HepG2 (cell line): ENCODE data around the gene ZNF575. TPM values are rescaled to one million over a fixed set of nuclear protein-coding genes. Genes with fewer than 3 reads are reported as not detected.

Source experiments
- ATAD3A ChIP-seq: sonication (generic); formaldehyde crosslinking; IDR thresholded peaks from 2 replicates; pipeline ENCODE4 v1.4.0; 2020; ENCODE audit warnings: missing genetic modification reagents
- DNMT3B ChIP-seq: conservative IDR thresholded peaks from 2 replicates; pipeline ENCODE4 v1.6.1; 2016; ENCODE audit warnings: missing biosample characterization, control low read depth
- HMG20B ChIP-seq: conservative IDR thresholded peaks from 2 replicates; pipeline ENCODE4 v1.6.1; 2016; ENCODE audit warnings: missing genetic modification reagents, missing compliant biosample characterization
- NR2F6 ChIP-seq, 2 experiments: IDR thresholded peaks; 2 replicates each; pipeline ENCODE4 v1.6.1; 2016; ENCODE audit warnings: antibody characterized with exemption in 1 of 2, mild to moderate bottlenecking in 1 of 2
- NRL ChIP-seq: sonication (generic); formaldehyde crosslinking; IDR thresholded peaks from 2 replicates; pipeline ENCODE4 v1.5.0; 2020; ENCODE audit warnings: missing genetic modification reagents, mild to moderate bottlenecking, moderate library complexity, borderline replicate concordance
- POGZ ChIP-seq: sonication (generic); formaldehyde crosslinking; IDR thresholded peaks from 2 replicates; pipeline ENCODE4 v1.4.0; 2020; ENCODE audit warnings: mild to moderate bottlenecking, missing genetic modification reagents
- RARA ChIP-seq: IDR thresholded peaks from 2 replicates; pipeline ENCODE4 v1.6.1; 2016; ENCODE audit warnings: missing genetic modification reagents, missing compliant biosample characterization
- RXRB ChIP-seq: IDR thresholded peaks from 2 replicates; pipeline ENCODE4 v1.6.1; 2016; ENCODE audit warnings: borderline replicate concordance, missing genetic modification reagents, missing compliant biosample characterization
- SAFB2 ChIP-seq: sonication (generic); formaldehyde crosslinking; IDR thresholded peaks from 2 replicates; pipeline ENCODE4 v1.5.1; 2020; ENCODE audit warnings: missing genetic modification reagents, low read depth, mild to moderate bottlenecking, borderline replicate concordance
- SMARCC2 ChIP-seq: fragments of 450-650 bp; IDR thresholded peaks from 2 replicates; pipeline ENCODE4 v1.6.1; 2017; ENCODE audit warnings: antibody characterized with exemption, mild to moderate bottlenecking
- SMYD3 ChIP-seq: sonication (generic); formaldehyde crosslinking; IDR thresholded peaks from 2 replicates; pipeline ENCODE4 v1.8.1; 2023; ENCODE audit warnings: mild to moderate bottlenecking, missing genetic modification reagents
- TCF12 ChIP-seq, 2 experiments: fragments of 450-650 bp in 1 of 2; sonication (generic) in 1 of 2; formaldehyde crosslinking in 1 of 2; IDR thresholded peaks; 2 replicates each; pipeline versions ENCODE4 v1.6.1 to v1.8.0; 2017 to 2022; ENCODE audit warnings: antibody characterized with exemption in 1 of 2, mild to moderate bottlenecking in 1 of 2, missing genetic modification reagents in 1 of 2, moderate library complexity in 1 of 2
- ZFP41 ChIP-seq: sonication (generic); formaldehyde crosslinking; IDR thresholded peaks from 2 replicates; pipeline ENCODE4 v1.4.0; 2020; ENCODE audit warnings: mild to moderate bottlenecking, missing genetic modification reagents, borderline replicate concordance
- ZKSCAN5 ChIP-seq: sonication (generic); formaldehyde crosslinking; IDR thresholded peaks from 2 replicates; pipeline ENCODE4 v1.5.1; 2020; ENCODE audit warnings: mild to moderate bottlenecking, missing genetic modification reagents
- ZNF431 ChIP-seq: sonication (generic); formaldehyde crosslinking; IDR thresholded peaks from 2 replicates; pipeline ENCODE4 v1.9.0; 2022; ENCODE audit warnings: missing genetic modification reagents, low read depth, mild to moderate bottlenecking, borderline replicate concordance
- ZNF670 ChIP-seq: sonication (generic); formaldehyde crosslinking; IDR thresholded peaks from 2 replicates; pipeline ENCODE4 v1.8.0; 2022; ENCODE audit warnings: mild to moderate bottlenecking, missing genetic modification reagents, borderline replicate concordance
- ZNF790 ChIP-seq: sonication (generic); formaldehyde crosslinking; IDR thresholded peaks from 2 replicates; pipeline ENCODE4 v1.8.0; 2022; ENCODE audit warnings: missing genetic modification reagents, mild to moderate bottlenecking, borderline replicate concordance
- polyA plus RNA-seq, 8 experiments: library from polyadenylated mRNA; depleted of rRNA in 3 of 8; stranded (reverse) in 7 of 8; unstranded in 1 of 8; fragments of >200 nt; fragmentation: Illumina TruSeq in 4 of 8; extraction: Trizol in 4 of 8; gene quantifications; 2 replicates each; pipeline versions ENCODE4 v1.2.1 to v1.2.3, GENCODE V29; 2011 to 2016; ENCODE audit warnings: low read depth in 4 of 8, missing spikeins in 1 of 8, mixed read lengths in 1 of 8; ENCODE audit not compliant: insufficient read depth in 1 of 8
- total RNA-seq, 5 experiments: library from RNA; depleted of rRNA; stranded (reverse); fragments of >200 nt; fragmentation: Illumina TruSeq; extraction: Trizol; gene quantifications; 2 replicates each; pipeline ENCODE4 v1.2.3, GENCODE V29; 2016; ENCODE audit warnings: low read depth in 1 of 5
- TF ChIP-seq, protein P1 (sequence below): sonication (generic); formaldehyde crosslinking; IDR thresholded peaks from 2 replicates; pipeline ENCODE4 v1.5.1; 2020; ENCODE audit warnings: missing genetic modification reagents, mild to moderate bottlenecking, borderline replicate concordance
- TF ChIP-seq, protein P2 (sequence below): sonication (generic); formaldehyde crosslinking; IDR thresholded peaks from 2 replicates; pipeline ENCODE4 v1.4.0; 2020; ENCODE audit warnings: mild to moderate bottlenecking, missing genetic modification reagents
- TF ChIP-seq, protein P3 (sequence below): sonication (generic); formaldehyde crosslinking; conservative IDR thresholded peaks from 2 replicates; pipeline ENCODE4 v1.8.0; 2022; ENCODE audit warnings: missing genetic modification reagents
- TF ChIP-seq, protein P4 (sequence below): sonication (generic); formaldehyde crosslinking; IDR thresholded peaks from 2 replicates; pipeline ENCODE4 v1.4.0; 2020; ENCODE audit warnings: missing genetic modification reagents
- TF ChIP-seq, protein P5 (sequence below): sonication (generic); formaldehyde crosslinking; IDR thresholded peaks from 2 replicates; pipeline ENCODE4 v1.5.0; 2020; ENCODE audit warnings: mild to moderate bottlenecking, missing genetic modification reagents, moderate library complexity

The ZNF575 gene
- total and polyA plus RNA-seq, 2 of the 13 experiments (the other 11 are each of a cell fraction or from before 2014, with no cell fraction given), result 0.17 to 0.27 TPM

DNA sequence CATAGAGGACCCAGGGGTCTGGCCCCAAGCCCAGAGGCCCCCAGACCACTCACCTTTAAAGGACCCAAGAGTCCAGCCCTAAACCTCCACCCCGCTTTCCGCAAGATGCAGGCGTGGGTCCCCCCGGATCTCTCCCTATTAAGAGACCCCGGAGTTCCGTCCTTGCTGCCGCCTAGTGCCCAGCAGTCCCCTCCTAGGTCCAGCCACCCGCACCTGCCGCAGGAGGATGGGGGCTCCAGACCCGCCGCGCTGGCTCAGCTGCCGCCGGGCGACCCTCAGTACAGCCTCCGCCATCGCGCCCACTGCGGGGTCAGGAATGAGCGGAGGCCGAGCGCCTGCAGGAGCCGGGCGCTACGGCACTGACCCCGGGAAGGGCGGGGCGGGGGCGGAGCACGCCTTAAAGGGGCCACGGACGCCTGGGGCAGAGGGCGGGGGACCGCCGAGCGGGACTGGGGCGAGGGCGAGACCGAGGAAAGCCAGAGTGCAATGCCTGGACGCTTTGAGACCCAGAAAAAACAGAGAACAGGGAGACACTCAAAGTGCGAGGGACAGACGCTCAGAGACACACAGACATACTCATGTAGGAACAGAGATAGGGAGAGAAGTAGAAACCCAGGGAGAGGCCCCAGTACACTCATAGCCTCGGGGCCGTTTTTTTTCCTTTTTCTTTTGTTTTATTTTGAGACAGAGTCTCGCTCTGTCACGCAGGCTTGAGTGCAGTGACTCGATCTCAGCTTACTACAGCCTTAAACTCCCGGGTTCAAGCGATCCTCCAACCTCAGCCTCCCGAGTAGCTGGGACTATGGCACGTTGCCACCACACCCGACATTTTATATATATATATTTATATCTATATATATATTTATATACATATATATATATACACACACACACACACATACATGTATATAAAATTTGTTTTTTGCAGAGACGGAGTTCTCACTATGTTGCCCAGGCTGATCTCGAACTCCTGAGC, 5.8 kb upstream of the ZNF575 start, which contains the start of gene ETHE1 (continued):
- TF ChIP-seq, protein P1, sequence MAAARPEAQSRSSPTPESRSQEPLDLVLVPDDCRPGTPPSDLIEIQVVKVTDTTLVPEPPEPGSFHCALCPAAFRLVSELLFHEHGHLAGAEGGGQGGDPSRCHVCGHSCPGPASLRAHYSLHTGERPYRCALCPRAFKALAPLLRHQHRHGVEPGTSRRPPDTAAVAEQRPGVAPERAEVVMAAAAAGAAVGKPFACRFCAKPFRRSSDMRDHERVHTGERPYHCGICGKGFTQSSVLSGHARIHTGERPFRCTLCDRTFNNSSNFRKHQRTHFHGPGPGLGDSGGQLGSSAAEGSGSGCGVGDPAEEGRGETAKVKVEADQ (CRISPR knock-in tag), result no peak
- TF ChIP-seq ZFP41 (CRISPR knock-in tag) (no peak), ATAD3A (no peak), NRL (0 out of 2 replicates have a peak, but pooled peaks have one; percentile 52), NR2F6 (IDR thresholded peaks at IDR 0.05) (no peak), NR2F6 (CRISPR knock-in tag; IDR thresholded peaks at IDR 0.05) (peak; percentile 66; the same call in 1 of the 2 replicates), SMARCC2 (no peak), RARA (peak; percentile 36; the same call in 1 of the 2 replicates), DNMT3B (CRISPR knock-in tag) (no peak), ZNF790 (CRISPR knock-in tag) (no peak), POGZ (CRISPR knock-in tag) (0 out of 2 replicates have a peak, but pooled peaks have one; percentile 39), ZKSCAN5 (CRISPR knock-in tag) (no peak), TCF12 (IDR thresholded peaks at IDR 0.05) (no peak), TCF12 (CRISPR knock-in tag; IDR thresholded peaks at IDR 0.05) (no peak), ZNF431 (CRISPR knock-in tag) (no peak), HMG20B (CRISPR knock-in tag) (0 out of 2 replicates have a peak, but pooled peaks have one; percentile 14), SMYD3 (CRISPR knock-in tag) (no peak), RXRB (CRISPR knock-in tag) (peak; percentile 59), SAFB2 (0 out of 2 replicates have a peak, but pooled peaks have one; percentile 37), ZNF670 (no peak)
- TF ChIP-seq, protein P2, sequence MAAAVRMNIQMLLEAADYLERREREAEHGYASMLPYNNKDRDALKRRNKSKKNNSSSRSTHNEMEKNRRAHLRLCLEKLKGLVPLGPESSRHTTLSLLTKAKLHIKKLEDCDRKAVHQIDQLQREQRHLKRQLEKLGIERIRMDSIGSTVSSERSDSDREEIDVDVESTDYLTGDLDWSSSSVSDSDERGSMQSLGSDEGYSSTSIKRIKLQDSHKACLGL (CRISPR knock-in tag), result 0 out of 2 replicates have a peak, but pooled peaks have one; percentile 44
- TF ChIP-seq, protein P3, sequence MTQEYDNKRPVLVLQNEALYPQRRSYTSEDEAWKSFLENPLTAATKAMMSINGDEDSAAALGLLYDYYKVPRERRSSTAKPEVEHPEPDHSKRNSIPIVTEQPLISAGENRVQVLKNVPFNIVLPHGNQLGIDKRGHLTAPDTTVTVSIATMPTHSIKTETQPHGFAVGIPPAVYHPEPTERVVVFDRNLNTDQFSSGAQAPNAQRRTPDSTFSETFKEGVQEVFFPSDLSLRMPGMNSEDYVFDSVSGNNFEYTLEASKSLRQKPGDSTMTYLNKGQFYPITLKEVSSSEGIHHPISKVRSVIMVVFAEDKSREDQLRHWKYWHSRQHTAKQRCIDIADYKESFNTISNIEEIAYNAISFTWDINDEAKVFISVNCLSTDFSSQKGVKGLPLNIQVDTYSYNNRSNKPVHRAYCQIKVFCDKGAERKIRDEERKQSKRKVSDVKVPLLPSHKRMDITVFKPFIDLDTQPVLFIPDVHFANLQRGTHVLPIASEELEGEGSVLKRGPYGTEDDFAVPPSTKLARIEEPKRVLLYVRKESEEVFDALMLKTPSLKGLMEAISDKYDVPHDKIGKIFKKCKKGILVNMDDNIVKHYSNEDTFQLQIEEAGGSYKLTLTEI (CRISPR knock-in tag), result no peak
- TF ChIP-seq, protein P4, sequence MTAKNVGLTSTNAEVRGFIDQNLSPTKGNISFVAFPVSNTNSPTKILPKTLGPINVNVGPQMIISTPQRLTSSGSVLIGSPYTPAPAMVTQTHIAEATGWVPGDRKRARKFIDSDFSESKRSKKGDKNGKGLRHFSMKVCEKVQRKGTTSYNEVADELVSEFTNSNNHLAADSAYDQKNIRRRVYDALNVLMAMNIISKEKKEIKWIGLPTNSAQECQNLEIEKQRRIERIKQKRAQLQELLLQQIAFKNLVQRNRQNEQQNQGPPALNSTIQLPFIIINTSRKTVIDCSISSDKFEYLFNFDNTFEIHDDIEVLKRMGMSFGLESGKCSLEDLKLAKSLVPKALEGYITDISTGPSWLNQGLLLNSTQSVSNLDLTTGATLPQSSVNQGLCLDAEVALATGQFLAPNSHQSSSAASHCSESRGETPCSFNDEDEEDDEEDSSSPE (CRISPR knock-in tag), result peak; percentile 56; the same call in 1 of the 2 replicates
- TF ChIP-seq, protein P5, sequence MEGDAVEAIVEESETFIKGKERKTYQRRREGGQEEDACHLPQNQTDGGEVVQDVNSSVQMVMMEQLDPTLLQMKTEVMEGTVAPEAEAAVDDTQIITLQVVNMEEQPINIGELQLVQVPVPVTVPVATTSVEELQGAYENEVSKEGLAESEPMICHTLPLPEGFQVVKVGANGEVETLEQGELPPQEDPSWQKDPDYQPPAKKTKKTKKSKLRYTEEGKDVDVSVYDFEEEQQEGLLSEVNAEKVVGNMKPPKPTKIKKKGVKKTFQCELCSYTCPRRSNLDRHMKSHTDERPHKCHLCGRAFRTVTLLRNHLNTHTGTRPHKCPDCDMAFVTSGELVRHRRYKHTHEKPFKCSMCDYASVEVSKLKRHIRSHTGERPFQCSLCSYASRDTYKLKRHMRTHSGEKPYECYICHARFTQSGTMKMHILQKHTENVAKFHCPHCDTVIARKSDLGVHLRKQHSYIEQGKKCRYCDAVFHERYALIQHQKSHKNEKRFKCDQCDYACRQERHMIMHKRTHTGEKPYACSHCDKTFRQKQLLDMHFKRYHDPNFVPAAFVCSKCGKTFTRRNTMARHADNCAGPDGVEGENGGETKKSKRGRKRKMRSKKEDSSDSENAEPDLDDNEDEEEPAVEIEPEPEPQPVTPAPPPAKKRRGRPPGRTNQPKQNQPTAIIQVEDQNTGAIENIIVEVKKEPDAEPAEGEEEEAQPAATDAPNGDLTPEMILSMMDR (CRISPR knock-in tag), result 0 out of 2 replicates have a peak, but pooled peaks have one; percentile 3
